OCI-LY1 (cell line): ENCODE results near the gene RNF125.

Source experiments
- CTCF ChIP-seq: fragments of 200-600 bp; sonication (generic), shearing (Covaris generic); IDR thresholded peaks from 2 replicates; pipeline ENCODE4 v1.5.1; 2017; ENCODE audit warnings: mild to moderate bottlenecking, antibody characterized with exemption, low read length, moderate library complexity, mixed read lengths
- EZH2 ChIP-seq: fragments of 200-600 bp; sonication (generic), shearing (Covaris generic); IDR thresholded peaks from 2 replicates; pipeline ENCODE4 v1.8.0; 2017; ENCODE audit warnings: borderline replicate concordance, mixed run types, mild to moderate bottlenecking, antibody characterized with exemption, low read length, moderate library complexity, mixed read lengths

GRCh38 chr18:32091724-32092421, 73.2 kb downstream of the RNF125 start, which contains the start of gene RNF138:
- TF ChIP-seq CTCF (no peak), EZH2 (no peak)
